ENCODE data around the gene TM9SF1. TPM values are rescaled to one million over a fixed set of nuclear protein-coding genes. Genes with fewer than 3 reads are reported as not detected.

Gene TM9SF1
- total and polyA plus RNA-seq, 2 of the 13 experiments (the other 11 are each of a cell fraction or from before 2014, with no cell fraction given) = 83.2 to 110 TPM

DNA sequence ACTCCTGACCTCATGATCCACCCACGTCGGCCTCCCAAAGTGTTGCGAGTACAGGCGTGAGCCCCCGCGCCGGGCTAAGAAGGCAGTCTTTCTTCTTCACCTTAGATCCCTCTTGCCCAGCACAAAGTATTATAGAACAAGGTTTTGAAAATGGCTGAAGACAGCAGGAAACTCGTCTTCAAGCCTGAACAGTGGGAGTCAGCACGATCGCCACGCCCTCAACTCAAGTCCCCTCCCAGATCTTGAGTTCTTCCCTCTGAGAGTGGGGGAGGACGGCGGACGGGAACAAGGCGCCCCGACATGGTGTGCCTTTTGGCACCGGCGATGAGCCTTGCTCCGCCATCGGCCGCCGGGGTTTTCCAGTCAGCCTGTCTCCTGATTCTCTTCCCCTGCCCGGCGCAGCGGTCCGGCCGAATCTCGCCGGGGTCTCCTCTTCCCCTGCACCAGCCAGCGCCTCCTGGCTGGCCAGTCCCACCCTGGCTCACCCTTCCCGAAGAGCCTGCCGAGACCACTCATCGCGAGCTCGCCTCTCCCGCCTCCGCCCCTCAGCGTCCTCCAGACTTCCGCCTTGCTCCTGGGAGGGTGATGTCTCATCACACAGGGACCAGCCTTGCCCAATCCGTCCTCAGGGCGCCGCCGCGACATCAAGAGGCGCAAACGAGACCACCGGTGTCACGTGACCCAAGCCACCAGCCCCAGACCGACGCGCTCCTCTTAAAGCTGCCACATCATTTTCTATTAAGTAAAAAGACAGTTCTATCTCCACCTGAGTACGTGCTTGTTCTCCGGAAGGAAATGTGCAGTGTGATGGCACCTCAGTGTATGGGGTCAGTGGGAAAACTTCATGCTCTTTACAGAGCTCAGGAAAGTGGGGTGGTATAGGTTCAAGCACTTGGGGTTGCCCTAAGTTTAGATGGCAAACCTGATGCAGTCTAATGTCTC lies 18.0 kb upstream of the TM9SF1 start, which contains the start of gene CHMP4A (continued):
- TF ChIP-seq U2AF2 (IDR thresholded peaks at IDR 0.05; ENCODE audit: low read depth, low read length) (no peak; the same call in 1 of the 2 replicates), DMAP1 (CRISPR knock-in tag; IDR thresholded peaks at IDR 0.05) (peak; percentile 98), NFAT5 (CRISPR knock-in tag; IDR thresholded peaks at IDR 0.05) (peak; percentile 95), MYPOP (CRISPR knock-in tag; IDR thresholded peaks at IDR 0.05) (no peak), TRIM24 (CRISPR knock-in tag; IDR thresholded peaks at IDR 0.05) (no peak), SNRNP70 (IDR thresholded peaks at IDR 0.05; ENCODE audit: low read depth, low read length) (no peak), CHD2 (IDR thresholded peaks at IDR 0.05; ENCODE audit: low read depth, low read length) (peak; percentile 95), ZNF556 (CRISPR knock-in tag; IDR thresholded peaks at IDR 0.05; ENCODE audit: borderline replicate concordance) (peak; percentile 93), ONECUT2 (CRISPR knock-in tag; IDR thresholded peaks at IDR 0.05) (peak; percentile 54; the same call in 1 of the 2 replicates), DR1 (CRISPR knock-in tag; IDR thresholded peaks at IDR 0.05) (peak; percentile 77; the same call in 1 of the 2 replicates), RAD51 (IDR thresholded peaks at IDR 0.05; ENCODE audit: borderline replicate concordance) (peak; percentile 100), CHD4 (IDR thresholded peaks at IDR 0.05; ENCODE audit: borderline replicate concordance, low read length) (0 out of 2 replicates have a peak, but pooled peaks have one; percentile 20), GABPB1 (CRISPR knock-in tag; IDR thresholded peaks at IDR 0.05) (peak; percentile 97), ZBTB14 (CRISPR knock-in tag; IDR thresholded peaks at IDR 0.05) (peak; percentile 50; the same call in 1 of the 2 replicates), NFIB (CRISPR knock-in tag; IDR thresholded peaks at IDR 0.05; ENCODE audit: borderline replicate concordance) (no peak)
- TF ChIP-seq, protein P1, sequence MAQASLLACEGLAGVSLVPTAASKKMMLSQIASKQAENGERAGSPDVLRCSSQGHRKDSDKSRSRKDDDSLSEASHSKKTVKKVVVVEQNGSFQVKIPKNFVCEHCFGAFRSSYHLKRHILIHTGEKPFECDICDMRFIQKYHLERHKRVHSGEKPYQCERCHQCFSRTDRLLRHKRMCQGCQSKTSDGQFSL (CRISPR knock-in tag; IDR thresholded peaks at IDR 0.05) = peak; percentile 96
- TF ChIP-seq, protein P2, sequence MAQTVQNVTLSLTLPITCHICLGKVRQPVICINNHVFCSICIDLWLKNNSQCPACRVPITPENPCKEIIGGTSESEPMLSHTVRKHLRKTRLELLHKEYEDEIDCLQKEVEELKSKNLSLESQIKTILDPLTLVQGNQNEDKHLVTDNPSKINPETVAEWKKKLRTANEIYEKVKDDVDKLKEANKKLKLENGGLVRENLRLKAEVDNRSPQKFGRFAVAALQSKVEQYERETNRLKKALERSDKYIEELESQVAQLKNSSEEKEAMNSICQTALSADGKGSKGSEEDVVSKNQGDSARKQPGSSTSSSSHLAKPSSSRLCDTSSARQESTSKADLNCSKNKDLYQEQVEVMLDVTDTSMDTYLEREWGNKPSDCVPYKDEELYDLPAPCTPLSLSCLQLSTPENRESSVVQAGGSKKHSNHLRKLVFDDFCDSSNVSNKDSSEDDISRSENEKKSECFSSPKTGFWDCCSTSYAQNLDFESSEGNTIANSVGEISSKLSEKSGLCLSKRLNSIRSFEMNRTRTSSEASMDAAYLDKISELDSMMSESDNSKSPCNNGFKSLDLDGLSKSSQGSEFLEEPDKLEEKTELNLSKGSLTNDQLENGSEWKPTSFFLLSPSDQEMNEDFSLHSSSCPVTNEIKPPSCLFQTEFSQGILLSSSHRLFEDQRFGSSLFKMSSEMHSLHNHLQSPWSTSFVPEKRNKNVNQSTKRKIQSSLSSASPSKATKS (CRISPR knock-in tag; IDR thresholded peaks at IDR 0.05) = no peak
